Neural cell (in vitro differentiated cells): ENCODE measurements around the gene OR5AN1.

Experiments used
- EZH2 ChIP-seq: fragments of 200-600, 300-800 bp; shearing (Covaris generic), sonication (generic); IDR thresholded peaks from 2 replicates; pipeline ENCODE4 v1.6.1; 2014; ENCODE audit warnings: antibody characterized with exemption, low read length, borderline replicate concordance, mild to moderate bottlenecking; ENCODE audit not compliant: insufficient read depth, poor library complexity, severe bottlenecking
- MXI1 ChIP-seq: fragments of 450-650 bp; conservative IDR thresholded peaks from 2 replicates; pipeline ENCODE4 v1.6.1; 2014; ENCODE audit warnings: antibody characterized with exemption, mild to moderate bottlenecking; ENCODE audit not compliant: poor library complexity, severe bottlenecking
- POLR2AphosphoS5 ChIP-seq: IDR thresholded peaks from 2 replicates; pipeline ENCODE4 v1.6.1; 2012
- RAD21 ChIP-seq: fragments of 450-650 bp; conservative IDR thresholded peaks from 2 replicates; pipeline ENCODE4 v1.6.1; 2014; ENCODE audit warnings: antibody characterized with exemption, mild to moderate bottlenecking, moderate library complexity
- SMC3 ChIP-seq: fragments of 450-650 bp; conservative IDR thresholded peaks from 2 replicates; pipeline ENCODE4 v1.6.1; 2014; ENCODE audit warnings: antibody characterized with exemption, mild to moderate bottlenecking, moderate library complexity; ENCODE audit not compliant: poor library complexity
- TAF1 ChIP-seq: IDR thresholded peaks from 2 replicates; pipeline ENCODE4 v1.6.1; 2012; ENCODE audit warnings: low read depth
- TF ChIP-seq, protein P1 (sequence below): fragments of 450-650 bp; IDR thresholded peaks from 2 replicates; pipeline ENCODE4 v1.5.1; 2014; ENCODE audit warnings: antibody characterized with exemption, mild to moderate bottlenecking, moderate library complexity; ENCODE audit not compliant: poor library complexity, severe bottlenecking

DNA sequence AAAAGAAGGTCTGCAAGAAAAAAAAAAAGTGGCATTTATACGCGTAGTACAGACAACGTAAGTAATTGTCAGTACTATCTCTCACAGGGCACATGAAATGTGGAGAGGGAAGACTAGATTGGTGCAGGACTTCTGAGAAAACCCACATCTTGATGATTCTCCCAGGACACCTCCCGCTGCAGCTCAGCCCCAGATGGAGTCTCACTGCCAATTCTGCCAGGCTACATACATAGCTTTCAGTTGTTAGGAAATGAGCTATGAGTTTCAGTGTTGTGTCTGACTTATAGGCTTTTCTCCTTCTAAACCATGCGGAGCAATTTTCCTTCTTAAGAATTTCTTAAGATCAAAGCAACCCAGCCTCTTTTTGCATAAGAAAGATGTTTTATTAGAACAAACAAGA is 57.9 kb downstream of the OR5AN1 start:
- TF ChIP-seq SMC3 (no peak), TAF1 (no peak), RAD21 (no peak), MXI1 (no peak), POLR2AphosphoS5 (no peak), EZH2 (no peak)
- TF ChIP-seq, protein P1, sequence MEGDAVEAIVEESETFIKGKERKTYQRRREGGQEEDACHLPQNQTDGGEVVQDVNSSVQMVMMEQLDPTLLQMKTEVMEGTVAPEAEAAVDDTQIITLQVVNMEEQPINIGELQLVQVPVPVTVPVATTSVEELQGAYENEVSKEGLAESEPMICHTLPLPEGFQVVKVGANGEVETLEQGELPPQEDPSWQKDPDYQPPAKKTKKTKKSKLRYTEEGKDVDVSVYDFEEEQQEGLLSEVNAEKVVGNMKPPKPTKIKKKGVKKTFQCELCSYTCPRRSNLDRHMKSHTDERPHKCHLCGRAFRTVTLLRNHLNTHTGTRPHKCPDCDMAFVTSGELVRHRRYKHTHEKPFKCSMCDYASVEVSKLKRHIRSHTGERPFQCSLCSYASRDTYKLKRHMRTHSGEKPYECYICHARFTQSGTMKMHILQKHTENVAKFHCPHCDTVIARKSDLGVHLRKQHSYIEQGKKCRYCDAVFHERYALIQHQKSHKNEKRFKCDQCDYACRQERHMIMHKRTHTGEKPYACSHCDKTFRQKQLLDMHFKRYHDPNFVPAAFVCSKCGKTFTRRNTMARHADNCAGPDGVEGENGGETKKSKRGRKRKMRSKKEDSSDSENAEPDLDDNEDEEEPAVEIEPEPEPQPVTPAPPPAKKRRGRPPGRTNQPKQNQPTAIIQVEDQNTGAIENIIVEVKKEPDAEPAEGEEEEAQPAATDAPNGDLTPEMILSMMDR: no peak
